ENCODE results near the gene RYR2.

- TF ChIP-seq SUZ12 (IDR thresholded peaks at IDR 0.05) (no peak), ZNF384 (IDR thresholded peaks at IDR 0.05) (no peak), FOXA1 (IDR thresholded peaks at IDR 0.05) (no peak), ELF4 (IDR thresholded peaks at IDR 0.05) (no peak), HDGF (IDR thresholded peaks at IDR 0.05; ENCODE audit: borderline replicate concordance) (no peak), ARNT (IDR thresholded peaks at IDR 0.05) (no peak), SP1 (IDR thresholded peaks at IDR 0.05) (no peak), CTBP1 (IDR thresholded peaks at IDR 0.05; ENCODE audit: borderline replicate concordance) (no peak), BHLHE40 (IDR thresholded peaks at IDR 0.05; ENCODE audit: borderline replicate concordance) (no peak), FOXK2 (IDR thresholded peaks at IDR 0.05) (no peak), FOXM1 (IDR thresholded peaks at IDR 0.05; ENCODE audit: borderline replicate concordance) (no peak), L3MBTL2 (conservative IDR thresholded peaks at IDR 0.05) (no peak)
Measured at GRCh38 chr1:237748171-237748960, 706.4 kb downstream of the RYR2 start.

All from HEK293T (cell line).